ENCODE results near the gene ENTPD6.

ENTPD6 gene

GRCh38 chr20:25245461-25245860 lies 49.9 kb downstream of the ENTPD6 start:
- no peak for DNase-seq

GRCh38 chr20:25246182-25246999 lies 50.9 kb downstream of the ENTPD6 start:
- no peak for DNase-seq

GRCh38 chr20:25247000-25247517 lies 51.5 kb downstream of the ENTPD6 start:
- DNase-seq: peak; percentile 42

DNA sequence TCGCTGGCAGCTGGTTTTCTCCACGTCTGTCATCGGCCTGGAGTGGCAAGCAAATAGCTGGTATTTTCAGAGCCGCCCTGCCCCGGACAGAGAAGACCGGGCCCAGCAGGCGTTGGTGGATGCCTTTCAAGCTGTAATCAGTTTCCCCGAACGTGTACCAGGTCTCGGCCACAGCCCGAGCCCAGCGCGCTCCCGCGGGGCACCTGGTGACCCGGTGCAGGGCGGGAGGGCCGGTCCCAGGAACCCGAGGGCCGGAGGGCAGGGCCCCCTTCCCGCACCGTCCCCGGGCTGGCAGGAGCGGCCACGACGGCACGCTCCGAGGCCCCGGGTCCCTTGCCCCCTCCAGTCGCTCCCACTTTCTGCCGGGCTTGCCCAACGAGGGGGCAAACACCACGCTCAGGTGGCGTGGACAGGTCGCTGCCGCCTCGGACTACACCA lies 52.0 kb downstream of the ENTPD6 start:
- DNase-seq: no peak

GRCh38 chr20:25247956-25248785 lies 52.7 kb downstream of the ENTPD6 start, which contains the start of gene PYGB:
Gene PYGB (plus strand): TSS chr20:25248085. CDS start chr20:25248179, 94 bp downstream.
- peak; percentile 77 for DNase-seq

DNA sequence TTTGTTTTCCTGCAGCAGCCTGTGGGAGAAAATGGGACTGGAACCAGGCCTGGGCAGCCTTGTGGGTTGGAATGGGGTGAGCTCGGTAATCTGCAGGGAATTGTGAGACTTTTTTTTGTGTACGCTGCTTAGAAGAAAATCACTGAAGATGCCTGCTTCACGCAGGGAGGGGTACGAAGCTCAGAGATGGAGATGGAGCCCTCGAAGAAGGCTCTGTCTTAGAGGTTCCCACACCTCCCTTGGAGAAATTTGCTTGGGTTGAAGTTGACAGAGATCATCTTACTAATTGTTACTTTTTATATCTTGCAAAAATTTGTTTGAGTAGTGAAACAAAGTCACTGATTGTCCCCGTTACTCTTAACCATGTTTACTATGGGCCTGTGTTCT lies 53.3 kb downstream of the ENTPD6 start:
- no peak for DNase-seq

DNA sequence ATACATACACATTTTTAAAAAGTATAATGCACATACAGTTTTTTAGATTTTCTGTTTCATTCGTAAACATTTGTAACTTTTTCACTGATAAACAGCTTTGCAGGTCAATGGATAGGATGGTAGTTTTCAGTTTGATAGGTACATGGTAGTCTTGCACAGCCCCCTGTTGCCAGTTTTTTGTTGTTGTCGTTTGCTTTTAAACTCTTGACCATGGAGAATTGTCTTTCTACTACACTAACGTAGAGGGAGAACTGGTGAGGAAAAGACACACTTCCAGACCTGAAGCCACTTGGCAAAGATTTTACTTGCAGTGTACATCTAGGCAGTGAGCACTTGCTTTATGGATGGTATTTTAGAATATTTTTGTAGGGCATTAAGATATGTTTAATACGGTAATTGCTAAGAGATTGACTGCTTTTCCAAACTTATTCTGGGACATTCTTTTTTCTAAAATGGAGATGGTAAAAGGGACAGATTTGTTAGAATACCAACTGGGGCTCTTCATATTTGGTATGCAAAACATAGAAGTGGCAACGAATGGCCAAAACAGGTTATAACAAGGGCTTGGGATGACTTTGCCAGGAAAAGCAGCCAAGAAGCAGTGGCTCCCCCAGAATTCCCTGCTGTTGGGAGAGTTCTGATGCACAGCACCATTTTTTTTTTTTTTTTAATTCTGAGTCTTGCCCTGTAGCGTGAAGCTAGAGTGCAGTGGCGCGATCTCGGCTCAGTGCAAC lies 53.9 kb downstream of the ENTPD6 start:
- peak; percentile 3 for DNase-seq

- DNase-seq: no peak
Observed at GRCh38 chr20:25250508-25250907, 55.0 kb downstream of the ENTPD6 start.

- no peak for DNase-seq
Observed at GRCh38 chr20:25251019-25251418, 55.5 kb downstream of the ENTPD6 start.

GRCh38 chr20:25251558-25251957 lies 56.0 kb downstream of the ENTPD6 start:
- DNase-seq: no peak

DNA sequence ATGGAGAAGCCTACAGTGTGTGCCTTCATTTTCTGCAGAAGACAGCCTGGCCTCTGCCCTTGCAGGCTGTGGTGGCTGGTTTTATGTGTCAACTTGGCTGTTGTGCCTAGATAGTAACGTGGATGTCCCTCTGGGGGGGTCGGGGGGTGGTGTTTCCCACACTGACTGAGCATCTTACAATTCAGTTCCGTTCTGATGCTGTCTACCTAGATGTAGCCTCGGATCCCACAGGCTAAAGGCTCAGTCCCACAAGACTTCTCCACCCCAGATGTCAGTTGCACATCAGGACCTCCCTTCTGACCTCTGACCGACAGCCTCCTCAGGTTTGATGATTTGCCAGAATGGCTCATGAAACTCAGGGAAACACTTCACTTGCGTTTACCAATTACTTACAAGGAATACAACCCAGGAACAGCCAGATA lies 56.7 kb downstream of the ENTPD6 start:
- DNase-seq: no peak

DNA sequence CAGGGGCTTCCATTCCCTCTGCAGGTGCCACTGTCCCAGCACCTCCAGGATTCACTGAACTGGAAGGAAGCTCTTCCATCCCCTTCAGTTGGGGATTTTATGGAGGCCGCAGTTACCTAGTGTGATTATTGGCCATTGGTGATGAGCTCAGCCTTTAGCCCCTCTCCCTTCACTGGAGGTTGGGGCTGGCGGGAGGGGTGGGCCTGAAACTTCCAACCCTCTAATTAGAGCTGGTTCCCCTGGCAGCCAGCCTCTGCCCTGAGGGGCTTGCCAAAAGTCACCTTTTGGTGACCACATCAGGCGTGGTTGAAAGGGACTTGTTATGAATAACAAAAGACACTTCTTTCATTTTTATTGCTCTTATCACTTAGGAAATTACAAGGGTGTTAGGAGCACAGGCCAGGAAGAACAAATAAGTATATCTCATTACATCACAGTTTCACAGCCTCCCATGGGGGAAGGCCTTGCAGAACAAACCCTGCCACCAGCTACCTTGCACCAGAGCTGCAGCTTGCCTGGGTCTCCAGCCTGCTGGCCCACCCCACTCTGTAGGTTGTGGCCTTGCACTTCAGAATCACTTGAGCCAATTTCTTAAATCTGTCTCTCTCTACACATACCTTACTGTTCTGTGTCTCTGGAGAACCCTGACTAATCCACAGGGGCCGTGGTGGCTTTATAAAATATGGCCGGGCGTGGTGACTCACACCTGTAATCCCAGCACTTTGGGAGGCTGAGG lies 57.3 kb downstream of the ENTPD6 start:
- DNase-seq: no peak

- no peak for DNase-seq
Observed at GRCh38 chr20:25253606-25254275, 58.2 kb downstream of the ENTPD6 start.

- no peak for DNase-seq
Observed at GRCh38 chr20:25254571-25254970, 59.1 kb downstream of the ENTPD6 start.

- no peak for DNase-seq
Observed at GRCh38 chr20:25254986-25255680, 59.6 kb downstream of the ENTPD6 start.

GRCh38 chr20:25256226-25256859 lies 60.8 kb downstream of the ENTPD6 start:
- no peak for DNase-seq

DNA sequence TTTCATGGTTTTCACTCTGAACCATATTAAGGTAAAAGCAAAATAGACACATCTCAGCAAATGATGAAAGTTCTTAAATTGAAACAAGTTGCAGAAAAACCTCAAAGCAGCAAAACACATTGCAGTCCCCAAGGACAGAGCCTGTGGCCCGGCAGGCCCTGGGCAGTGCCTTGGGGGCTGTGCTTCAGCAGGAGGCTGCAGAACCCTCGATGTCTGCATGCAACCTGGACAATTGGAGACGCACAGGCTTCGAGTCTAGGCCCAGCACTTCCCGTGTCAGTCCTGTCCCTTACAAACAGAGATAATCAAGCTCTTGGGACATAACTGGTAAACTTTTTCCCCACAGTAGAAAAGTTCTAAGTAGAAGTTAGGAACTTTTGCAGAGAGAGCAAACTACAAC lies 61.6 kb downstream of the ENTPD6 start:
- DNase-seq: no peak

DNA sequence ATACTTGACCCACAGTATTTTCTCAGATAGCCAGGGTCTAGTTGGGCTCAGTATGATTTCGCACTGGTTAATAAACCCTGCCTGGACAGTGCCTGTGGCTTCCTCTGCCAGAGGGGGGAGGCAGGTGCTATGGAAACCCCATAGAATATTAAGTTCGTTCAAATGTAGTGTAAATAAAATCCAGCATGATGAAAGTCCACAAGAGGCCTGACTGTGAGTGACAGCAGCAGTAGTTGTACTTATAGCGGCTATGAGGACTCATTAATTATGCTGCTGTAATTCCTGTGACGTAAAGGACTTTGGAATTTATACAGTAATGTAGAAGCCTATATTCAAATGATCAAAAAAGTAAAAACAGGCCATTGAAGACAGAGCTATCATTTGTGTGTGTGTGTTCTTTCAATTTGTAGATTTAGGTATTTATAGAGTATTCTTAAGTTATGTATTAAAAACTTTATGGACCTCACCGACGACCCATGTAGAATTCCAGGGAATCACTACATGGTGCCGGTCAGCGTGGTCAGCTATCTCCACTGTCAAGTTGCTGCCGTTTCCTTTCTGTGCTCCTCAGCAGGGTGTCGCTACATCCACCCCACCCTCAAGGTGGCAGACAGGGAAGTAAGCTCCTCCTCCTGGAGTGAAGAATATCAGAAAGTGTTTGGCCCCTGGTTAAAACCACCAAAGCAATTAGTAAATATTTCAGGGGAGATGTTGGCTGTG lies 62.4 kb downstream of the ENTPD6 start:
- DNase-seq: no peak

GRCh38 chr20:25258476-25258805 lies 62.9 kb downstream of the ENTPD6 start:
- DNase-seq: no peak

DNA sequence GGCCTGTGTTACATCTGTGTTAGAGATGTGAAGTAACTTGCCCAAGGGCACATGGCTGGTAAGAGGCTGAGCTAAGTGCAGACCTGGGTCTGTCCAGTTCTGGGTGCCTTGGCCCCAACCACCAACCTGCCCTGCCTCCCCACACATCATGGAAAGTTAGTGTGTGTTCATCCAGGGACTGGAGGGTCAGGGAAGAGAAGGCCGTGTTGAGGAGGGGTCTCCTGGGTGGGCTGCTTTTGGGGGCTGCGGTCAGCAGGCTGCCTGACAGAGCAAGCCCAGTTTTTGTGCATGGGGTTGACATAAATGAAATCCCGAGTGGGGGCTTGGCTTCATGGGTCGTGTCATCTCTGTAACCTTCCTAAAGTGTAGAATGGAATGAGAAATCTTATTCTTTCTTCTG lies 63.3 kb downstream of the ENTPD6 start:
- no peak for DNase-seq

All from NCI-H2227 treated with DMSO at 0.1 percent for 48 hours (cell line).